Gastrocnemius medialis (tissue), 4 donors: ENCODE data around the gene ADAM17.

Source experiments
- POLR2A ChIP-seq, 2 donors: fragments of 450-650 bp; IDR thresholded peaks; one replicate each; pipeline ENCODE4 v1.6.1; 2017; ENCODE audit warnings: antibody characterized with exemption in 2 of 2, mild to moderate bottlenecking in 2 of 2, moderate library complexity in 2 of 2
- TF ChIP-seq, protein P1 (sequence below), 5 experiments: fragments of 450-650 bp in 3 of 5; fragments of 200-600 bp in 2 of 5; sonication (generic) in 2 of 5; IDR thresholded peaks in 4 of 5; conservative IDR thresholded peaks in 1 of 5; 1 replicate in 4 of 5; 2 replicates in 1 of 5; pipeline ENCODE4 v1.5.1; 2016 to 2019; ENCODE audit warnings: antibody characterized with exemption in 5 of 5, mild to moderate bottlenecking in 3 of 5, moderate library complexity in 3 of 5

DNA sequence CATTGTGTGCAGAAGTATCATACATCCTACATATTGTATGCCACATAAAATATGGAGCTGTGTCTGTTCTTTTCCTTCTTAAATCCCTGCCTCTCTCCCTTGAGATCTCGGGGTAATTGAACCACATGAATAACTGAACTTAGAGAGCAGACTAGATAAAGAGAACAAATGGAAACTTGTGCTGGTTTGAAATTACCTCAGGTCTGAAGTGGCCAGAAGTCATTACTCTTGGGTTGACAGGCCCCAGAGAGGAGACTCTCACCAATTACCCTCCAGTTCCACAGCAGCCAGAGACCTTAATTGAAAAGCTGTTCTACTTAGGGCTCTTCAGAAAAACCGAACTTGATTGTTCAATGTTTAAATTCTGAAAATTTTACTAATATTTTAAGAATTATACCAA is 5.0 kb upstream of the ADAM17 start:
- TF ChIP-seq, protein P1, sequence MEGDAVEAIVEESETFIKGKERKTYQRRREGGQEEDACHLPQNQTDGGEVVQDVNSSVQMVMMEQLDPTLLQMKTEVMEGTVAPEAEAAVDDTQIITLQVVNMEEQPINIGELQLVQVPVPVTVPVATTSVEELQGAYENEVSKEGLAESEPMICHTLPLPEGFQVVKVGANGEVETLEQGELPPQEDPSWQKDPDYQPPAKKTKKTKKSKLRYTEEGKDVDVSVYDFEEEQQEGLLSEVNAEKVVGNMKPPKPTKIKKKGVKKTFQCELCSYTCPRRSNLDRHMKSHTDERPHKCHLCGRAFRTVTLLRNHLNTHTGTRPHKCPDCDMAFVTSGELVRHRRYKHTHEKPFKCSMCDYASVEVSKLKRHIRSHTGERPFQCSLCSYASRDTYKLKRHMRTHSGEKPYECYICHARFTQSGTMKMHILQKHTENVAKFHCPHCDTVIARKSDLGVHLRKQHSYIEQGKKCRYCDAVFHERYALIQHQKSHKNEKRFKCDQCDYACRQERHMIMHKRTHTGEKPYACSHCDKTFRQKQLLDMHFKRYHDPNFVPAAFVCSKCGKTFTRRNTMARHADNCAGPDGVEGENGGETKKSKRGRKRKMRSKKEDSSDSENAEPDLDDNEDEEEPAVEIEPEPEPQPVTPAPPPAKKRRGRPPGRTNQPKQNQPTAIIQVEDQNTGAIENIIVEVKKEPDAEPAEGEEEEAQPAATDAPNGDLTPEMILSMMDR (IDR thresholded peaks at IDR 0.05 in 4 of 5, conservative IDR thresholded peaks at IDR 0.05 in 1 of 5), result no peak
- no peak for TF ChIP-seq POLR2A (IDR thresholded peaks at IDR 0.05)
